Jurkat, Clone E6-1 (cell line): ENCODE results near the gene TCEA3. TPM values are rescaled to one million over a fixed set of nuclear protein-coding genes. Genes with fewer than 3 reads are reported as not detected.

Experiments
- DNase-seq: peaks from one replicate; pipeline ENCODE4 v3.0.0-alpha.2; 2011; ENCODE audit warnings: low read depth, low spot score
- H3K4me3 ChIP-seq: 2 replicates; pipeline ENCODE4 v1.5.1; 2011; ENCODE audit warnings: mild to moderate bottlenecking, low read length, control low read depth, moderate library complexity
- polyA plus RNA-seq: library from polyadenylated mRNA; unstranded; fragments of >200 nt; gene quantifications from one replicate; pipeline ENCODE4 v1.2.1, GENCODE V29; 2012; ENCODE audit warnings: missing spikeins; ENCODE audit not compliant: insufficient read length, insufficient read depth

TCEA3 gene
- not detected for polyA plus RNA-seq

- H3K4me3 ChIP-seq: no peak within 1 kb of the TSS
- DNase-seq: no peak
Measured at GRCh38 chr1:23424293-23425192, at the start of gene TCEA3. Gene TCEA3, minus strand, starts transcription at chr1:23424748. Its CDS starts 115 bp downstream, at chr1:23424633.

DNA sequence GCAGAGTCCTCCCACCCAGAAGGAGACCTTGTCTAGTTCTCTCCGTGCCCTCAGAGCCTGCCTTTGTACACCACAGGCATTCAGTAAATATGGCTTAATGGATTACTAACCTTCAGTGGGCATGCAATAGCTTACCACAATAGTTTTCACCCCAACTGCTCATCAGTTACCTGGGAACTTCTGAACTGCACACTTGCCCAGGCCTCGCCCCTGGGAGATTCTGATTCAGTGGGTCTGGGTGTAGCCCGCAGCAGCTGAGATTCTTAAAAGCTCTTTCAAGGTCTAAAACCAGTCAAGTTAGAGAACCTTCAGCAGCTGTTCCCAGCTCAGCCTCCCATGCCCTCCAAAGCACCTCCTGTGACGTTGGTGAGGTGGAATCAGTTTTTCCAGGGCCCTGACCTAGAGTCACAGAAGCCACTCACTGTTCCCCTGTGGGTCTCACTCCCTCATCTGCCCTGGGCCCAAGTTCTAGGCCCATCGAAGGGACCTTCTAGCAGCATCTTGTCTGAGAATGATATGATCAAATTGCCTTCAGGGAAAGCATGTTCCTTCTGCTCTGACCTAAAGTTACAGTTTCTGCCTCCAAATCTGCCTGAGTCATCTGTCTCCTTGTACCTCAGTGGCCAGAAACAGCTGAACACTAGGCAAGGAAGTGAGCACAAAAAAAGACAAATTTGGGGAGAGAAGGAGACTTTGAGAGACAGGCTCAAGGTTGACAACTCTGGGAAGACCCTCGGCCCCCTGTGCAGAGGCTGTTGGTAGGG, 48.7 kb upstream of the TCEA3 start:
- DNase-seq: no peak

GRCh38 chr1:23472351-23473036, 47.9 kb upstream of the TCEA3 start:
- no peak overlapping the region for H3K4me3 ChIP-seq
- DNase-seq: no peak

More for the DNA sequence above, 48.7 kb upstream of the TCEA3 start:
- no peak overlapping the region for H3K4me3 ChIP-seq

- DNase-seq: no peak
- no peak overlapping the region for H3K4me3 ChIP-seq
Measured at GRCh38 chr1:23471473-23472075, 47.0 kb upstream of the TCEA3 start.

DNA sequence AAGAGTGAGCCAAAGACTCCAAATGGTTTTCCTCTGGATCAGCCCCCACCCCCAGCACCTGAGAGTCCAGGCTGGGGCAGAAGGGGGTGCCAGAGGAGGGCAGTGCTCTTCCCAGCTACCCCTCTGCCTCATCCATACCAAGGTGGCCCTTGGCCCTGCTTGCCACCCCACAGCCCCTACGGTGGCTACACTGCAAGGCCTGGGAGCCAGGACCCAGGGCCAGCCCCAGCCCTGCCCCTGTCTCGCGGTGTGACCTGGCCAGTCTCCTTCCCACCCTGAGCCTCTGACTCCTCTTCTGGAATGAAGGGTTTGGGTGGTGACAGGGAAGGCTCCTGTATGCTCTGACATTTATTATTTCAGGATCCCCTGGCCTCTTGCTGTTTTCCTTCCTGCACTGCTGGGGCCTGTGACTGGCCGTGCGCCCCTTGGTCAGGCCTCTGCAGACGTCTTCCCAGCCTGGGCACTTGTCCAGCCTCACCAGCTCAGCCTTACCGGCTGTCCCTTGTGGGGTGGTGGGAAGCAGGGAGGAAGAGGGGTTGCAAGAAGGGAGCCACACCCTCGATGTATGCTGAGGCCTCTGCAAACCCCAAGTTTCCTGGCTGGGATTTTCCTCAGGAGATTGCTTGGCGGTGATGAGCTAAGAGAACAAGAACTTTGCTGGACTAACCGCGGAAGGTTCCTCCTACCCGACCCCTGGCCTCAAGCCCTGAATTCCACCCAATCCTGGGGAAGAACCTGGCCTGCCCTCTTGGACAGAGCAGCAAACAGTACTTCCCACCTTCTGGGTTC, 45.9 kb upstream of the TCEA3 start:
- no peak overlapping the region for H3K4me3 ChIP-seq
- DNase-seq: no peak

GRCh38 chr1:23469372-23469982, 44.9 kb upstream of the TCEA3 start:
- no peak for DNase-seq
- H3K4me3 ChIP-seq: no peak overlapping the region

GRCh38 chr1:23466423-23466989, 42.0 kb upstream of the TCEA3 start:
- H3K4me3 ChIP-seq: no peak overlapping the region
- DNase-seq: no peak

- no peak for DNase-seq
- H3K4me3 ChIP-seq: no peak overlapping the region
Measured at GRCh38 chr1:23463286-23463685, 38.7 kb upstream of the TCEA3 start.

- no peak overlapping the region for H3K4me3 ChIP-seq
- no peak for DNase-seq
Measured at GRCh38 chr1:23462766-23463165, 38.2 kb upstream of the TCEA3 start.

DNA sequence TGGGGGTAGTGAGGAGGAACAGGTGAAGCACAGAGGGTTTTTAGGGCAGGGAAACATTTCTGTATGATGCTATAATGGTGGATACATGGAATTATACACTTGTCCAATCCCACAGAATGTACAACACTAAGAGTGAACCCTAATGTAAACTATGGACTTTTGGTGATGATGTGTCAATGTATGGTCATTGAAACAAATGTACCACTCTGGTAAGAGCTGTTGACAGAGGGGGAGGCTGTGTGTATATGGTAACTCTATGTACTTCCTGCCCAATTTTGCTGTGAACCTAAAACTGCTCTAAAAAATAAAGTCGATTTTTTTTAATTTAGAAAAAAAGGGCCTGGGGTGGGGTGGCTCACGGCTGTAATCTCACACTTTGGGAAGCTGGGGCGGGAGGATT, 36.5 kb upstream of the TCEA3 start:
- DNase-seq: no peak
- H3K4me3 ChIP-seq: no peak overlapping the region

DNA sequence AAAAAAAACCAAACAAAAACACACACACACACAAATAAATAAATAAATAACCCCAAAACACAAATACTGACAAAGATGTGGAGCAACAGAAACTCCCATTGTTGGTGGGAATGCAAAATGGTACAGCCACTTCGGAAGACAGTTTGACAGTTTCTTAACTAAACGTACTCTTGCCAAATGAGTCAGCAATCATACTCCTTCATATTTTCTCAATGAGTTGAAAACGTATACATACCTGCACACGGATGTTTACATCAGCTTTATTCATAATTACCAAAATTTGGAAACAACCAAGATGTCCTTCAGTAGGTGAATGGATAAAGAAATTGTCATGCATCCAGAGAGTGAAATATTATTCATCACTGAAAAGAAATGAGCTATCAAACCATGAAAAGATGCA, 36.0 kb upstream of the TCEA3 start:
- H3K4me3 ChIP-seq: no peak overlapping the region
- no peak for DNase-seq

DNA sequence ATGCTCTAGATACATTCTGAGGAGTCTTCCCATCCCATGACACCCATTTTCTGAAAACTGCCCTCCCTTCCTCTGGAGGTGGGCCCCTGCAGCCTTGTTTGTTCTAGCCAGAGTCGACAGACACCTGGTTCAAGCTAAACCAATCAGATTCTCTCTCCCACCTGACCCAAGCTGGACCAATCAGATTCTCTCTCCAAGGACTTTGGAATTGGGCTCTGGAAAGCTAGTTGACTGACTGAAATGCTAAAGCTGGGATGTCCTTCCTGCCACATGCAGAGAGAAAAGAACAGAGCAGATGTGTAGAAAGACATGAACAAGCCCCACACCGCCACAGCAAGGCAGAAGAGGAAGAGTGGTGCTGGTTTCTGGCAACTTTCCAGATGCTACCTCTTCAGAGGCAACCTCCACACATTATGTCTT, 34.8 kb upstream of the TCEA3 start:
- H3K4me3 ChIP-seq: no peak overlapping the region
- peak; percentile 10 for DNase-seq

DNA sequence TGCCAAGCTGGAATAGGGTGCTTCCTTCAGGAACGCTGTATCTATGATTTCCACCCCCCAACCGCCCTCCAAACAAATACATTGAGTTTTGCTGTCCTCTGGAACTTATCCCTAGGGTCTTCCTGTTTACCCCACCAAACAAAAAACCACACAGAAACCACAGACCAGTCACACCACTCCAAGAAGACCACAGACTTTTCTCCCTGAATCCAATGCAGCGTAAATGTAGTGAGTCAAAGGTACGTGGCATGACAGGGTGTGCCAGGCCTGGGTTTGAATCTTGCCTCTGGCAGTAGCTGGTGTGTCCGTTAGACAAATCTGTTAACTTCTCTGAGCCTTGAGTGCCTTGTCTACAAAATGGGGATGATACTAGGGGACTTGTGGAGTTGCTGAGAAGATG, 31.7 kb upstream of the TCEA3 start:
- DNase-seq: peak; percentile 16
- H3K4me3 ChIP-seq: no peak overlapping the region

- DNase-seq: no peak
- H3K4me3 ChIP-seq: no peak overlapping the region
Measured at GRCh38 chr1:23453455-23454000, 29.0 kb upstream of the TCEA3 start.

GRCh38 chr1:23452011-23452411, 27.5 kb upstream of the TCEA3 start:
- DNase-seq: peak; percentile 85

DNA sequence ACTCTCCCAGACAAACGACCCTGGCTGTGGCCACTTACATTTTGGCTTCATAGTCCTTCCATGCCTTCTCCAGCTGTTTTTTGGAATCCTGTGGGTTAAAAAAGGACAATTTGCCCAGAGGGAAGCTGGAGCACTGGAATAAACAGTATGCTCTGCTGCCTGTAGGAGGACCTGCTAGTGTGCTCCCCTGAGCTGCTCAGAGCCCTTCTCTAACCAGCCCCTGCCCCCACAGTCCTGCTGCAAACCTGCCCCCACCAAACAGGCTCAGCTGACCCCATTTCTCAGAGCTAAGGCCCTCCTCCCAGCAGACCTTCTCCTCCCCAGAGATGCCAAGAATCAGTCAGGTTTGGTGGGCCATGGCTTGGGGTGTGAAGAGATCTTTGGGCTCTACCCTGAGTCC, 26.9 kb upstream of the TCEA3 start:
- DNase-seq: no peak
- H3K4me3 ChIP-seq: no peak overlapping the region

More at GRCh38 chr1:23452011-23452411, 27.5 kb upstream of the TCEA3 start:
- no peak overlapping the region for H3K4me3 ChIP-seq

GRCh38 chr1:23450894-23451293, 26.3 kb upstream of the TCEA3 start:
- no peak for DNase-seq
- H3K4me3 ChIP-seq: no peak overlapping the region
